ENCODE results near the gene RNASE7.

DNA sequence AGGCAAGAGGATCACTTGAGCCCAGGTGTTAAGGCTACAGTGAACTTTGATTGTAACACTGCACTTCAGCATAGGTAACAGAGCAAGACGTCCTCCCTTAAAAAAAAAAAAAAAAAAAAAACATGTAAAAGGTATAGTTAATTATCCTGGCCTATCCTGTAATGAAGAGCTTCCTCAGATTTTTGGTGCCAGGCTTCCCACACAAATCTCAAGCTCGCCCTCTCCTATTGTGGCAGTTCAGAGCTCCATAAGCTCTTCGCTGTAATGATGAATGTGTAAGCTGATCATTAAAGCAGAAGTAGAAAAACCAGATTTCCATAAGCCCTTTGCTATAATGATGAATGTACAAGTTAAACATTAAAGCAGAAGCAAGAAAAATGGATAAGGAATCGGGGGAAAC lies 45.0 kb upstream of the RNASE7 start:
- TF ChIP-seq, protein P1, sequence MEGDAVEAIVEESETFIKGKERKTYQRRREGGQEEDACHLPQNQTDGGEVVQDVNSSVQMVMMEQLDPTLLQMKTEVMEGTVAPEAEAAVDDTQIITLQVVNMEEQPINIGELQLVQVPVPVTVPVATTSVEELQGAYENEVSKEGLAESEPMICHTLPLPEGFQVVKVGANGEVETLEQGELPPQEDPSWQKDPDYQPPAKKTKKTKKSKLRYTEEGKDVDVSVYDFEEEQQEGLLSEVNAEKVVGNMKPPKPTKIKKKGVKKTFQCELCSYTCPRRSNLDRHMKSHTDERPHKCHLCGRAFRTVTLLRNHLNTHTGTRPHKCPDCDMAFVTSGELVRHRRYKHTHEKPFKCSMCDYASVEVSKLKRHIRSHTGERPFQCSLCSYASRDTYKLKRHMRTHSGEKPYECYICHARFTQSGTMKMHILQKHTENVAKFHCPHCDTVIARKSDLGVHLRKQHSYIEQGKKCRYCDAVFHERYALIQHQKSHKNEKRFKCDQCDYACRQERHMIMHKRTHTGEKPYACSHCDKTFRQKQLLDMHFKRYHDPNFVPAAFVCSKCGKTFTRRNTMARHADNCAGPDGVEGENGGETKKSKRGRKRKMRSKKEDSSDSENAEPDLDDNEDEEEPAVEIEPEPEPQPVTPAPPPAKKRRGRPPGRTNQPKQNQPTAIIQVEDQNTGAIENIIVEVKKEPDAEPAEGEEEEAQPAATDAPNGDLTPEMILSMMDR (IDR thresholded peaks at IDR 0.05; ENCODE audit: insufficient read depth, low read depth, low read length) = no peak
- TF ChIP-seq EZH2 (IDR thresholded peaks at IDR 0.05; ENCODE audit: insufficient read depth, low read length) = no peak

Measured in astrocyte (in vitro differentiated cells and primary cell).